Measurements from ENCODE around the gene ABCC8. TPM values are rescaled to one million over a fixed set of nuclear protein-coding genes. Genes with fewer than 3 reads are reported as not detected.

Gene ABCC8
- total and polyA plus RNA-seq, 2 of the 8 experiments (the other 6 are each of a cell fraction or from before 2014, with no cell fraction given) = 3.7 to 4.9 TPM

DNA sequence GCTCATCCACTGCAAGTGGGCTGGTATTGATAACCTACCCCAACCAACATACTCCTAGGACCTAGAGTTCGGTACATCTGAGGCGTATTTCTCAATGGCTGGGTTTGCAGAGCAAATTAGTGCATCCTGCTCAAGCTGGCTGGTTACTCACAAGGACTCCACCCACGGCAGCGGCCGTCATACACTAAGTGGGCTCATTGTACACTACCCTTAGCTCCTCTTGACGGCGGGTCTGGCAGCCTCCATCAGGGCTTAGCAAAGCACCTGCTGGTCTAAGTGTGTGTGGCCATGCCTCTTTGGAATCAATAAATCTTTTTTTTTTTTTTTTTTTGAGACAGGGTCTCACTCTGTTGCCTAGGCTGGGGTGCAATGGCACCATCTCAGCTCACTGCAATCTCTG lies 68.0 kb downstream of the ABCC8 start:
- H4K5ac ChIP-seq (ENCODE audit: insufficient read length, low read depth, low read length) = no peak overlapping the region
- CTCF ChIA-PET (ENCODE audit: partially characterized antibody) = interaction anchor here (0.6 to 38.8 kb wide), 10 partner anchors 8 to 835 kb away, joined by 3 to 1414 read pairs (median 5); partner anchors contain the start of gene KCNJ11

More for the DNA sequence above, 68.0 kb downstream of the ABCC8 start:
- H3K23me2 ChIP-seq (ENCODE audit: low read depth, low read length) = no peaks in the 10 kb centered on the region
- no peak overlapping the region for H4K8ac ChIP-seq (ENCODE audit: extremely low read depth, insufficient read depth, low read length)
- no peak overlapping the region for H3K4me3 ChIP-seq (ENCODE audit: extremely low read depth in 1 of 4, insufficient read depth in 2 of 4, low read depth in 3 of 4, low read length in 4 of 4)
- no peaks in the 10 kb centered on the region for H3K9me3 ChIP-seq (ENCODE audit: insufficient read depth in 2 of 2, low read depth in 1 of 2, low read length in 1 of 2)
- no peak overlapping the region for H3K4ac ChIP-seq (replicated peaks; ENCODE audit: insufficient read length, low read depth, low read length)
- no peak overlapping the region for H2BK120ac ChIP-seq (replicated peaks; ENCODE audit: low read depth, low read length)
- H2BK5ac ChIP-seq (ENCODE audit: low read depth, low read length) = no peak overlapping the region
- no peak overlapping the region for H4K91ac ChIP-seq (replicated peaks; ENCODE audit: insufficient read length, low read length)
- no peak for FAIRE-seq
- H2BK20ac ChIP-seq (ENCODE audit: low read length) = no peak overlapping the region
- no peaks in the 10 kb centered on the region; a peak in 1 of 7 replicates for H3K27me3 ChIP-seq (replicated peaks in 1 of 4; ENCODE audit: control insufficient read depth in 3 of 4, extremely low read depth in 1 of 4, insufficient read depth in 3 of 4, low read length in 3 of 4)
- H3K36me3 ChIP-seq (ENCODE audit: control insufficient read depth in 2 of 4, insufficient read depth in 4 of 4, low read length in 3 of 4) = no peaks in the 10 kb centered on the region
- H3K9ac ChIP-seq (replicated peaks in 1 of 4; ENCODE audit: extremely low read depth in 1 of 4, low read depth in 3 of 4, low read length in 3 of 4) = no peak overlapping the region
- TF ChIP-seq RBBP5 (IDR thresholded peaks at IDR 0.05; ENCODE audit: borderline replicate concordance, low read depth, low read length) = no peak
- TF ChIP-seq SIN3A (conservative IDR thresholded peaks at IDR 0.05 in 1 of 2, IDR thresholded peaks at IDR 0.05 in 1 of 2; ENCODE audit: low read depth in 1 of 2, low read length in 2 of 2) = no peak
- TF ChIP-seq, protein P1, sequence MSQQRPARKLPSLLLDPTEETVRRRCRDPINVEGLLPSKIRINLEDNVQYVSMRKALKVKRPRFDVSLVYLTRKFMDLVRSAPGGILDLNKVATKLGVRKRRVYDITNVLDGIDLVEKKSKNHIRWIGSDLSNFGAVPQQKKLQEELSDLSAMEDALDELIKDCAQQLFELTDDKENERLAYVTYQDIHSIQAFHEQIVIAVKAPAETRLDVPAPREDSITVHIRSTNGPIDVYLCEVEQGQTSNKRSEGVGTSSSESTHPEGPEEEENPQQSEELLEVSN (IDR thresholded peaks at IDR 0.05) = no peak
- TF ChIP-seq, protein P2, sequence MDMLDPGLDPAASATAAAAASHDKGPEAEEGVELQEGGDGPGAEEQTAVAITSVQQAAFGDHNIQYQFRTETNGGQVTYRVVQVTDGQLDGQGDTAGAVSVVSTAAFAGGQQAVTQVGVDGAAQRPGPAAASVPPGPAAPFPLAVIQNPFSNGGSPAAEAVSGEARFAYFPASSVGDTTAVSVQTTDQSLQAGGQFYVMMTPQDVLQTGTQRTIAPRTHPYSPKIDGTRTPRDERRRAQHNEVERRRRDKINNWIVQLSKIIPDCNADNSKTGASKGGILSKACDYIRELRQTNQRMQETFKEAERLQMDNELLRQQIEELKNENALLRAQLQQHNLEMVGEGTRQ (IDR thresholded peaks at IDR 0.05; ENCODE audit: low read length) = no peak
- no peak for TF ChIP-seq EGR1 (IDR thresholded peaks at IDR 0.05; ENCODE audit: borderline replicate concordance, low read depth, low read length)
- no peak for TF ChIP-seq RAD21 (IDR thresholded peaks at IDR 0.05 in 1 of 2, conservative IDR thresholded peaks at IDR 0.05 in 1 of 2; ENCODE audit: low read depth in 2 of 2, low read length in 2 of 2)
- DNase-seq (ENCODE audit: low read depth in 1 of 2, low spot score in 2 of 2) = no peak
- H2BK12ac ChIP-seq (ENCODE audit: low read depth, low read length) = no peak overlapping the region
- no peaks in the 10 kb centered on the region for H3K79me2 ChIP-seq (ENCODE audit: control insufficient read depth in 1 of 2, insufficient read depth in 2 of 2, low read length in 2 of 2)
- WGBS, 2 experiments (ENCODE audit: extremely low coverage in 1 of 2, insufficient coverage in 1 of 2, insufficient read length in 1 of 2, insufficient replicate concordance in 2 of 2, low coverage in 1 of 2, low lambda C conversion rate in 2 of 2, missing lambda C conversion rate in 1 of 2) = 90% methylated on average over 7 of the region's 7 CpGs; no CpG with 5 or more reads in 1 of the 2 experiments
- no peak overlapping the region for H2BK15ac ChIP-seq (ENCODE audit: low read length)
- no peak overlapping the region for H2AK5ac ChIP-seq (ENCODE audit: low read depth, low read length)
- H3K14ac ChIP-seq (ENCODE audit: insufficient read length) = no peak overlapping the region
- H3K18ac ChIP-seq (ENCODE audit: extremely low read depth, low read length) = no peak overlapping the region
- no peak overlapping the region for H3K56ac ChIP-seq (replicated peaks; ENCODE audit: insufficient read length, low read depth, low read length)
- H3K23ac ChIP-seq (ENCODE audit: insufficient read length) = no peak overlapping the region
- H3K4me2 ChIP-seq (ENCODE audit: insufficient read depth in 1 of 2, low read depth in 2 of 2, low read length in 2 of 2) = no peak overlapping the region
- H3K79me1 ChIP-seq (ENCODE audit: low read depth, low read length) = no peaks in the 10 kb centered on the region
- no peak overlapping the region for H3K27ac ChIP-seq (ENCODE audit: low read depth, low read length)
- no peak overlapping the region for H2AFZ ChIP-seq (ENCODE audit: low read length)
- no peaks in the 10 kb centered on the region for H4K20me1 ChIP-seq (replicated peaks in 1 of 2; ENCODE audit: control insufficient read depth in 1 of 2, insufficient read depth in 2 of 2, low read length in 2 of 2)
- POLR2A ChIA-PET (ENCODE audit: partially characterized antibody) = interaction anchor here (0.7 to 1.0 kb wide), 2 partner anchors 11 to 28 kb away, joined by 3 read pairs; no protein-coding TSS in a partner anchor
- peaks cover 0 to 4% (median 3%) of the 10 kb centered on the region in 4 experiments; a peak in 3 of 7 replicates for H3K4me1 ChIP-seq (replicated peaks in 1 of 4; ENCODE audit: control insufficient read depth in 3 of 4, insufficient read depth in 4 of 4, low read length in 3 of 4)
